HG02884 (cell line): ENCODE data around the gene PTPRN2.
"Not testable (repeated sequence)": the region's sequence is repeated elsewhere in the genome, so short reads cannot be mapped to it uniquely, and the experiment has no call there.

Experiments
- ATAC-seq: cut with Tn5 transposase; IDR thresholded peaks from one replicate; pipeline ENCODE4 v1.9.1; 2021; ENCODE audit warnings: mild to moderate bottlenecking, moderate library complexity; ENCODE audit not compliant: unreplicated experiment

Gene PTPRN2

GRCh38 chr7:157935721-157936120 is 651.9 kb downstream of the PTPRN2 start:
- ATAC-seq, result not testable (repeated sequence)

GRCh38 chr7:157933219-157934155 is 654.1 kb downstream of the PTPRN2 start:
- not testable (repeated sequence) for ATAC-seq

- no peak for ATAC-seq
Measured at GRCh38 chr7:157932498-157933218, 655.0 kb downstream of the PTPRN2 start.

DNA sequence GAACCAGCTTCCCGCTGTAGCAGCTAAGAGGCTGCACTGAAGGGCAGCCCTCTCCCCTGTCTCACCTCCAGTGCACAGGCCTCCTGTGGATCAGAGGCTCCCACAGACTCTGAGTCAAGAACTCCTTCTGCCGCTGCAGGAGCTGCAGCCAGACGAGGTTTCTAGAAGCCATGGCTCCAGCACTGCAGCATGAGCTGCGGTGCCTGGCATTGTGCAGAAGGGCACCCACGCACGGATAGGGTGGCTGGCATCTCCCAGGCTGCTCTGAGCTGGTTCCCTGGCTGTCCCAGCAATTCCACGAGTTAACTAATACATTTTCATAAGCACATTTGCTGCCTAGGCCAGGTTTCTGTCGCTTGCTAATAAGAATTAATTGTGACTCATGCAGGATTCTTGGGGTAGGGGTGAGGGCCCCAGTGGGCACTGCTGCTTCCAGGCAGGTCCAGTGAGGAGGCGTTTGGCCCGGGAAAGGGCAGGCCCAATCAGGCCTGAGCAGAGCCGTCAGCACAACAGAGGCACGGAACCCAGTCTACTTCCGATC is 656.6 kb downstream of the PTPRN2 start:
- ATAC-seq, result no peak

- no peak for ATAC-seq
Measured at GRCh38 chr7:157930441-157930840, 657.2 kb downstream of the PTPRN2 start.

DNA sequence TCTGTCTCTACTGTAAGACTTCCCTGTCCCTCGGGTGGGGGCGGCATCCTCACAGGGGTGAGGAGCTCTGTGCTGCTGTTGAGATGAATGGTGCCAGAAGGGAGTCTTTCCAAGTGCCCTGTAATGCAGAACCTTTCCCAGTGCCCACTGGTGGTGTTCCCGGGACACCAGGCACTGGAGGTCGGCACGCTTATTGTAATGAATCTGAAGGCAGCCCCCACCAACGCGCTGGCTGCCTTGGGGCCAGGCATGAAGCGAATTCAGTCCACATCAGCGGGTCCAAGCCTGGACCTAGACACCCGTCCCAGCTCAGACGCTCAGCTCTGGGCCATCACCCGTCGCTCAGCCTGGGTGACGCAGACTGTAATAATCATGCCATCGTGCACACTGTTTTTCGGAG is 658.0 kb downstream of the PTPRN2 start:
- no peak for ATAC-seq

- ATAC-seq, result no peak
Measured at GRCh38 chr7:157928808-157929425, 658.7 kb downstream of the PTPRN2 start.

GRCh38 chr7:157928171-157928794 is 659.3 kb downstream of the PTPRN2 start:
- ATAC-seq, result no peak

DNA sequence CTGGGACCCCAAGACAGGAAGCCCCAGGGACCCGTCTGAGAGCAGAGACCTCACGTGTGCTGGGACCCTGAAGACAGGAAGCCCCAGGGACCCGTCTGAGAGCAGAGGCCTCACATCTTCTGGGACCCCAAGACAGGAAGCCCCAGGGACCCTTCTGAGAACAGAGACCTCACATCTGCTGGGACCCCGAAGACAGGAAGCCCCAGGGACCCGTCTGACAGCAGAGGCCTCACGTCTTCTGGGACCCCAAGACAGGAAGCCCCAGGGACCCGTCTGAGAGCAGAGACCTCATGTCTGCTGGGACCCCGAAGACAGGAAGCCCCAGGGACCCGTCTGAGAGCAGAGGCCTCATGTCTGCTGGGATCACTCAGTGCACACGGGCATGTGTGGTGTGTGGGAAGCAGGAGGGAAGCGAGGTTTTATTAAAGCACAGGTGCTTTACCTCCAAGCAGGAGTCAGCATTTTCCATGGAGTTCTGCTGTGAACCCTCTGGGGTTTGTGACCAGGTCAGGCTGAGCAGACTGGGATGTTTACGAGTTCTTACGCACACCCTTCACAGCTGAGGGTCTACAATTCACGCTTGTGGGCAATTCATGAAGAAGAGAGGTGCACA is 660.2 kb downstream of the PTPRN2 start:
- ATAC-seq, result no peak

DNA sequence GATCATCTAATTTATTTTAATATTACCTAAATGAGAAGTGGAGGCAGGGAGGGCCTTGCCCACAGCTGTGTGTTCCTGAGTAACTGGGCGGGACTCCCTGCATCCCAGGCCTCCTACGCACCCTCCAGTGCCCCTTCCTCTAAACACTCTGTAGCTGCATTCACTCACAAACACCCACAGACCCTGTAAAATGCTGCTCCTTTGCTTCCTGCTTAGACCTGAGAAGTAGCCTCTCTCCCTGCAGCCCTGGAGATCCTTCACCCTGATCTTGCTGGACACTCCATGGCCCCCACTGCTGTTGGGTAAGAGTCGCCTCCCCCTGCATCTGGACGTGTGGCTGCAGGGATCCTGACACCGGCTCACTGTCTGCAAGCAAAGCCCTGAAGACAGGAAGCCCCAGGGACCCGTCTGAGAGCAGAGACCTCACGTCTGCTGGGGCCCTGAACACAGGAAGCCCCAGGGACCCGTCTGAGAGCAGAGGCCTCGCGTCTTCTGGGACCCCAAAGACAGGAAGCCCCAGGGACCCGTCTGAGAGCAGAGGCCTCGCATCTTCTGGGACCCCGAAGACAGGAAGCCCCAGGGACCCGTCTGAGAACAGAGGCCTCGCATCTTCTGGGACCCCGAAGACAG is 661.0 kb downstream of the PTPRN2 start:
- ATAC-seq, result no peak

DNA sequence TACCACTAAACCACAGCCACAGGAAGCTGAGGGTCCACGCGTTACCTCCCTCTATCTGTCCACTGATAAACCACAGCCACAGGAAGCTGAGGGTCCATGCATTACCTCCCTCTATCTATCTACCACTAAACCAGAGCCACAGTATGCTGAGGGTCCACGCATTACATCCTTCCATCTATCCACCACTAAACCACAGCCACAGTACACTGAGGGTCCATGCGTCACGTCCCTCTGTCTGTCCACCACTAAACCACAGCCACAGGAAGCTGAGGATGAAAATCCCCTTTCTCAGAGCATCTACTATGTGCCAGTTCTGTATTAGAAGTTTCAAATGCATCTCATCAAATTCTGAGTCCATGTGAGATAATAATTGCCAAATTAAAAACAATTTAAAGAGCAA is 661.5 kb downstream of the PTPRN2 start:
- no peak for ATAC-seq

DNA sequence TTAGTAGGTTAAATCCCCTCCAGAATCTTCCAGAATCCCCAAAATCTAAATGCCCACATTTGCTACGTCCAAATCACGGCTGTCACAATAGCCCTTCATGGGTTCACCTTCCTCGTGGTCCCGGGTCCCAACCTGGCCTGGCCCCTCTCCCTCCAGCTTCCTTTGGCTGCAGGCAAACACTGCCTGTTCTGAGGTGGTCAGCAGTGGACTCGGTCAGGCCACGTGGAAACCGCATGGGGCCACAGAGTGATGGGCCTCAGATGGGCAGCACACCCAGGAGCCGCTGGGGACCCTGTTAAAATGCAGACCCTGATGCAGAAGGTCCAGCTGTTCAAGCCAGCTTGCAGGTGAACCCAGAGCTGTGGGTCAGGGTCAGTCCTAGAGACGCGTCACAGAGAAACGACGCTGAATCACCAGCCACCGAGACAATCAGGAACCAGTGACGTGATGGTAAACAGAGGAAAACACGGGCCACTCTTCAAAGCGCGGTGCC is 662.2 kb downstream of the PTPRN2 start:
- no peak for ATAC-seq

GRCh38 chr7:157923903-157924630 is 663.6 kb downstream of the PTPRN2 start:
- ATAC-seq, result no peak

- ATAC-seq, result no peak
Measured at GRCh38 chr7:157922576-157922975, 665.0 kb downstream of the PTPRN2 start.

- no peak for ATAC-seq
Measured at GRCh38 chr7:157918326-157919080, 669.1 kb downstream of the PTPRN2 start.

- no peak for ATAC-seq
Measured at GRCh38 chr7:157916946-157917640, 670.5 kb downstream of the PTPRN2 start.

DNA sequence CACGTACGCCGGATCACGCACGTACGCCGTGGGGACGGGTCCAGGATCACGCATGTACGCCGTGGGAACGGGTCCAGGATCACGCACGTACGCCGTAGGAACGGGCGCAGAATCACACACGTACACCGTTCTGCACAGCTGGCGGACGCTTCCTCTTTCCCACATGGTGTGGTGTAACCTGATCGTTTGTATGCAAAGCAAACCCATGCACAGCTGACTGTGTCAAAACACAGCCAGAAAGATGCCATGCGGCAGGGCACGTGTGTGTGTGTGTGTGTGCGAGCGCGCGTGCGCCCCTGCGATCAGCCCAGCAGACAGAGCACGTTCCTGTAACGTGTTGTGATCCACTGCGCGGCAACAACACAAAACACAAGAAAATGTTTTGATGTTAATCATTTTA is 677.2 kb downstream of the PTPRN2 start:
- ATAC-seq, result no peak

DNA sequence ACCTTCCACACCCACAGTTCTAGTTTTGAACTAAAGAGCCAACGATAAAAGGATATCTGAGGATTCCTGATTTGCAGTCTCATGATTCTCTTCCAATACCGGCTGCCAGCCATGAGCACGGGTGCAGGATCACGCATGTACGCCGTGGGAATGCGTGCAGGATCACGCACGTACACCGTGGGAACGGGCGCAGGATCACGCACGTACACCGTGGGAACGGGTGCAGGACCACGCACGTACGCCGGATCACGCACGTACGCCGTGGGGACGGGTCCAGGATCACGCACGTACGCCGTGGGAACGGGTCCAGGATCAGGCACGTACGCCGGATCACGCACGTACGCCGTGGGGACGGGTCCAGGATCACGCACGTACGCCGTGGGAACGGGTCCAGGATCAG is 677.6 kb downstream of the PTPRN2 start:
- not testable (repeated sequence) for ATAC-seq
